ENCODE measurements around the gene POU6F2.

GRCh38 chr7:39132306-39132705, 154.6 kb downstream of the POU6F2 start:
- TF ChIP-seq CTCF (IDR thresholded peaks at IDR 0.05) (no peak), POLR2AphosphoS5 (IDR thresholded peaks at IDR 0.05) (no peak), POLR2A (IDR thresholded peaks at IDR 0.05) (no peak)
